Right atrium auricular region (tissue), 2 donors: Measurements from ENCODE around the gene TMEM201. TPM values are rescaled to one million over a fixed set of nuclear protein-coding genes. Genes with fewer than 3 reads are reported as not detected.

Source experiments
- DNase-seq: peaks from one replicate; pipeline ENCODE4 v3.0.0-alpha.2; 2019; ENCODE audit warnings: low spot score
- H3K27ac ChIP-seq, 2 donors: fragments of 200-600 bp; sonication (generic); 1 replicate in 1 of 2; 2 replicates in 1 of 2; pipeline ENCODE4 v1.5.1; 2016 to 2019
- H3K27me3 ChIP-seq, 2 donors: fragments of 200-600 bp; sonication (generic); one replicate each; pipeline versions ENCODE4 v1.5.1 to v1.6.0; 2017 to 2019
- H3K36me3 ChIP-seq: fragments of 200-600 bp; sonication (generic); one replicate; pipeline ENCODE4 v1.5.1; 2016
- H3K4me1 ChIP-seq, 2 donors: fragments of 200-600 bp; sonication (generic); one replicate each; pipeline versions ENCODE4 v1.5.1 to v1.6.0; 2017 to 2019
- H3K4me3 ChIP-seq, 2 donors: fragments of 200-600 bp; sonication (generic); 1 replicate in 1 of 2; 2 replicates in 1 of 2; pipeline ENCODE4 v1.5.1; 2017 to 2019; ENCODE audit warnings: mild to moderate bottlenecking in 1 of 2, moderate library complexity in 1 of 2
- H3K9me3 ChIP-seq, 2 donors: fragments of 200-600 bp; sonication (generic); one replicate each; pipeline ENCODE4 v1.5.1; 2019
- total RNA-seq, 2 donors: library from RNA; depleted of rRNA; stranded (reverse); fragments of >200 nt; gene quantifications; one replicate each; pipeline ENCODE4 v1.1.0, GENCODE V29; 2016
- TF ChIP-seq, protein P1 (sequence below), 2 donors: fragments of 200-600 bp; sonication (generic); IDR thresholded peaks; one replicate each; pipeline ENCODE4 v1.5.1; 2019; ENCODE audit warnings: antibody characterized with exemption in 2 of 2

The TMEM201 gene
- total RNA-seq, 2 donors from 2014 or later = 17.2 to 18.6 TPM

DNA sequence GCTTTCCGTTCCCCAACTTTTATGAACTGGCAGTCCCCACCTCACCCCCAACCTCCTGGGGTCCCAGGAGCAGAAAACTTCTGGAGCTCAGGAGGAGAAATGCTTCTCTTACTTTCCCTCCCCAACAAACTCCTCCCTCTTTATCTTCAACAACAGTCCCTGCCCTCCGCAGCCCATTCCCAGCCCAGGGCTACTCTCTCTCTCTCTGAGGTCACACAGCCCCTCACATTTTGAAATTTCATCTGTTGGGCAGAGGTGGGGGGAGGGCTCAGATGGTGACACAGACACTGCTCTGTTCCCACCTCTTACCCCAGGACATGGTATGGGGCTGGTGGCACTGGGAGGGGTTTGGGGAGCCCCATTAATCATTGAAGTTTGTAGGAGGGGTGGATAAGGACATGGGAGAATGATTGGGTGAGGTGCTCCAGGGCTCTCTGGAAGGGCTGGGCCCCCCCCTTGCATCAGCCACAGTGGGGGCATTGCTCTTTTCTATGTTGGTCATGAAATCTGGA, 68.9 kb downstream of the TMEM201 start:
- Histone ChIP-seq H3K36me3 (no peaks in the 10 kb centered on the region), H3K4me1 (peaks cover 0 to 2% of the 10 kb centered on the region in 2 donors), H3K27ac (no peak overlapping the region), H3K4me3 (no peak overlapping the region), H3K27me3 (no peaks in the 10 kb centered on the region), H3K9me3 (no peaks in the 10 kb centered on the region)
- no peak for DNase-seq
- TF ChIP-seq, protein P1, sequence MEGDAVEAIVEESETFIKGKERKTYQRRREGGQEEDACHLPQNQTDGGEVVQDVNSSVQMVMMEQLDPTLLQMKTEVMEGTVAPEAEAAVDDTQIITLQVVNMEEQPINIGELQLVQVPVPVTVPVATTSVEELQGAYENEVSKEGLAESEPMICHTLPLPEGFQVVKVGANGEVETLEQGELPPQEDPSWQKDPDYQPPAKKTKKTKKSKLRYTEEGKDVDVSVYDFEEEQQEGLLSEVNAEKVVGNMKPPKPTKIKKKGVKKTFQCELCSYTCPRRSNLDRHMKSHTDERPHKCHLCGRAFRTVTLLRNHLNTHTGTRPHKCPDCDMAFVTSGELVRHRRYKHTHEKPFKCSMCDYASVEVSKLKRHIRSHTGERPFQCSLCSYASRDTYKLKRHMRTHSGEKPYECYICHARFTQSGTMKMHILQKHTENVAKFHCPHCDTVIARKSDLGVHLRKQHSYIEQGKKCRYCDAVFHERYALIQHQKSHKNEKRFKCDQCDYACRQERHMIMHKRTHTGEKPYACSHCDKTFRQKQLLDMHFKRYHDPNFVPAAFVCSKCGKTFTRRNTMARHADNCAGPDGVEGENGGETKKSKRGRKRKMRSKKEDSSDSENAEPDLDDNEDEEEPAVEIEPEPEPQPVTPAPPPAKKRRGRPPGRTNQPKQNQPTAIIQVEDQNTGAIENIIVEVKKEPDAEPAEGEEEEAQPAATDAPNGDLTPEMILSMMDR (IDR thresholded peaks at IDR 0.05) = no peak

DNA sequence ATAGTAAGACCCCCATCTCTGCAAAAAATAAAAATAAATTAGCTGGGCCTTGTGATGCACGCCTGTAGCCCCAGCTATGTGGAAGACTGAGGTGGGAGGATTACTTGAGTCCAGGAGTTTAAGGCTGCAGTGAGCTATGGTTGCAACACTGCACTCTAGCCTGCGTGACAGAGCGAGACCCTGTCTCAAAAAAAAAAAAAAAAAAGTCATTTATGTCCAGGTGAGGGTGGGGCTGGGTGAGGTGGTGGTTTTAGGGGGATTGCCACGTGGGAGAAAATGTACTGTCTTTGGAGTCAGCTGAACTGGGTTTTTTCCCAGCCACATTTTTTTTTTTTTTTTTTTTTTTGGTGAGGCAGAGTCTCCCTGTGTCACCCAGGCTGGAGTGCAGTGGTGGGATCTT, 69.5 kb downstream of the TMEM201 start:
- DNase-seq = no peak
- H3K4me1 ChIP-seq = no peaks in the 10 kb centered on the region
- H3K27ac ChIP-seq = no peak overlapping the region
- no peaks in the 10 kb centered on the region for H3K9me3 ChIP-seq
- H3K36me3 ChIP-seq = no peaks in the 10 kb centered on the region
- H3K27me3 ChIP-seq = no peaks in the 10 kb centered on the region
- TF ChIP-seq, protein P1 (IDR thresholded peaks at IDR 0.05) = no peak
- no peak overlapping the region for H3K4me3 ChIP-seq

DNA sequence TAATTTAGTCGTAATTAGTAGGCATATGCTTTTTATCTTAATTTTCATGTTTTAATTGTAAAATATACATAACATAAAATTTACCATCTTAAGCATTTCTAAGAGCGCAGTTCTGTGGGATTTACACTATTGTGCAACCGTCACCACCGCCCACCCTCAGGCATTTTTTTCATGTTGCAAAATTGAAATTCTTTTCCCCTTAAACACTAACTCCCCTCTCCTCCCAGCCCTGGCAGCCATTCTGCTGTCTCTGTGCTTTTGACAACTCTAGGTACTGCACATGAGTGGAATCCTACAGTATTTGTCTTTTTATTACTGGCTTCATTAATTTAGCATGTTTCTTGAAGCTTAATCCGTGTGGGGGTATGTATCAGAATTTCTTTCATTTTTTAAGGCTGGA, 70.6 kb downstream of the TMEM201 start:
- no peaks in the 10 kb centered on the region for H3K36me3 ChIP-seq
- no peaks in the 10 kb centered on the region for H3K4me1 ChIP-seq
- no peaks in the 10 kb centered on the region for H3K27me3 ChIP-seq
- TF ChIP-seq, protein P1 (IDR thresholded peaks at IDR 0.05) = no peak
- H3K4me3 ChIP-seq = no peak overlapping the region
- no peak for DNase-seq
- H3K27ac ChIP-seq = no peak overlapping the region
- no peaks in the 10 kb centered on the region for H3K9me3 ChIP-seq

DNA sequence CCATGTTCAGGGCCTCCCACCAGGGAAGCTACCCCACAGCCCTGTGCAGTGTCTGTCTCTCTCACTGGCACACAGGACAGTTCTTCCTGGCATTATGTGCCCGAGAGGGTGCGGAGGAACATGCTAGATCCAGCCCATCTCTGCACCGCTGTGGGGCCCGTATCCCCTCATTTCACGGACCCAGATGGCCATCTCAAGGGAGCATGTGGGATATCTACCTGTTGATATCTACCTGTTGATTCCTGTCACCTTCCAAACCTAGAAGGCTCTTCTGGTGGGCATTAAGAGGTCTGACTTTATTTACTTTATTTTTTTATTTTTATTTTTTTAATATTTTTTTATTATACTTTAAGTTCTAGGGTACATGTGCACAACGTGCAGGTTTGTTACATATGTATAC, 74.5 kb downstream of the TMEM201 start:
- TF ChIP-seq, protein P1 (IDR thresholded peaks at IDR 0.05) = no peak
- Histone ChIP-seq H3K27me3 (no peaks in the 10 kb centered on the region), H3K4me1 (no peaks in the 10 kb centered on the region), H3K36me3 (no peaks in the 10 kb centered on the region), H3K9me3 (no peaks in the 10 kb centered on the region), H3K4me3 (no peak overlapping the region), H3K27ac (no peak overlapping the region)
- no peak for DNase-seq

Other genes starting within 250 kb of the TMEM201 start
- 10 to 100 TPM; 10.9 to 16.4 TPM for gene SLC25A33, start 49.4 kb upstream of the TMEM201 start, total RNA-seq
- 1 to 10 TPM; 4.7 to 7.4 TPM for gene PIK3CD, start 62.8 kb downstream of the TMEM201 start, total RNA-seq
- 10 to 100 TPM; 47.5 to 54.0 TPM for gene CLSTN1, start 235.1 kb downstream of the TMEM201 start, total RNA-seq